Kidney tubule cell (primary cell): ENCODE data around the gene PDPK1.
"Not testable (repeated sequence)": the region's sequence is repeated elsewhere in the genome, so short reads cannot be mapped to it uniquely, and the experiment has no call there.

Experiments
- DNase-seq: peaks from one replicate; pipeline ENCODE4 v3.0.0-alpha.2; 2018; ENCODE audit warnings: low spot score

PDPK1 gene

GRCh38 chr16:2587891-2588565 lies 50.2 kb downstream of the PDPK1 start:
- no peak for DNase-seq

DNA sequence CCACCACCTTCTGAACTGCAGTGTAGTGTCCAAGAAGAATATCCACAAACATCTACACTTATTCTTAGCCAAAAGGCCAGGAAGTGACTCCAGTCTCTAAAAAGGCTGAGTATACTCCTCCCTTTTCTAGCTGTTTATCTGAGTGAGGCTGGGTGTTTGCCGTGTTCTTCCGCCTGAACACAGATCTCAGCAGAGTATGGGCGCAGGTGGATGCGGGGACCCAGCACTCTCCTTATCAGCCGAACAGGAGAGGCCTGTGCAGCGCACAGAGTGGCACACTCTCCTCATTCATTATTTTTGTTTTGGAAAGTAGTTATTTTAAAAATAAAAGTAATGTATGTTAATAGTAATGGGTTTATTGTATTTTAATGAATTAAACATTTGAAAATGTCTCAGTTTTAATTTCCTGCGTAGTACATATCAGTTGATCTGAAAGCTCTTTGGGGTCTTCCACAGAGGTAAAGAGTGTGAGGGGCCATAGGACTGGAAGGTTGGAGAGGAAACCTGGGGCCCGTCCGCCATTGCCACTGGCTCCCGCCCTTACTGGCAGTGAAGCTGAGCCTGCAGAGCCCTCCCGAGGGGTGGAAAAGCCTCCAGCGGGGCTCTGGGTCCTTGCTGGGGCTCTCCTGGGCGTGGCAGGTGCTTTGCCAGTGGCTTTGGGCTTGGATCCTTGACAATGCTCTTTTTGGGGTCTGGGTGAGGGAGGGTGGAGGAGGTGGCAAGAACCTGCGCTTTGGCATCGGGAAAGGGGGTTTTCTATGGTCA lies 53.8 kb downstream of the PDPK1 start:
- DNase-seq, result no peak

DNA sequence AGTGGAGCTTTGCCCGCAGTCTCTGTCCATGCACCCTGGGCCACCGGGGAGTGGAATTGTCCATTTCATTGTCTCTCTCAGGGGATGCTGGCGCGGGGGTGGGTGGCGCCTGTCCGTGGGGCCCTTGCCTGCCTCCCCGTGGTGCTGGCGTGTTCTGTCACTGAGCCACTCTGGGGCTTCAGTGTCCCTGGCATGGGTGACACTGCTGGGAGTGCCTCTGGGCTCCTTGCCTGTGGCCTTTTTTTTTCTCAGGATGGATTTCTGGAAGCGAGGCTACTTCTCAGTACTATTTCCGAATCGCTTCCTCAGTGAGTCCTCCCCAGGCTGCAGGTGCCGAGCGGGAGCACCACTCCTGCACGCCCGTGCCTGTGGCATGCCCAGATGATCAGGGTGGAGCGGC lies 55.0 kb downstream of the PDPK1 start:
- DNase-seq, result no peak

- no peak for DNase-seq
These were observed 57.8 kb downstream of the PDPK1 start for GRCh38 chr16:2595393-2596205.

- no peak for DNase-seq
These were observed 59.1 kb downstream of the PDPK1 start for GRCh38 chr16:2596747-2597559.

DNA sequence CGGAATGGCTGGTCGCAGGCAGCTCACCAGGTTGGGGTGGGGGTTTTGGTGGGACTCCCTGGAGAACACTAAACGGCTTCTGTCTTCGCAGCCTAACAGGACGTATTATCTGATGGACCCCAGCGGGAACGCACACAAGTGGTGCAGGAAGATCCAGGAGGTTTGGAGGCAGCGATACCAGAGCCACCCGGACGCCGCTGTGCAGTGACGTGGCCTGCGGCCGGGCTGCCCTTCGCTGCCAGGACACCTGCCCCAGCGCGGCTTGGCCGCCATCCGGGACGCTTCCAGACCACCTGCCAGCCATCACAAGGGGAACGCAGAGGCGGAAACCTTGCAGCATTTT lies 59.7 kb downstream of the PDPK1 start:
- no peak for DNase-seq

GRCh38 chr16:2598133-2598641 lies 60.4 kb downstream of the PDPK1 start:
- no peak for DNase-seq

DNA sequence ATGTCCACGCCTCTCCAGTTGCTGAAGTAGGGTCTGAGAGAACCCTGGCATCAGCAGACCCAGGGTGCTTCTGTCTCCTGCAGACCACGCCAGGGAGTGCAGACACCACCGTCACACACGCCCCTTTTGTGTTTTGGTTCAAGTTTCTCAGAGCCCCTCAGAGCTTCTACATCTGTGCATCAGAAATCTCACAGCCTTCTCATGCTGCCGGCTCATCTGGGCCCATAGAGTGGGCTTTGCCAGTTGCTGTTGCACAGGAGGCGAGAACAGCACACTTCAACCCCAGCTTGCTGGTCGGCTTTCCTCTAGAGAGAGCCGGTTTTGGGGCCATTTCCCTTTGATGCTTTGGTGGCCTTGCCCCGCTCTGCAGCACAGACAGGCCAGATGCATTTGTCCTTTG lies 60.9 kb downstream of the PDPK1 start:
- no peak for DNase-seq

- not testable (repeated sequence) for DNase-seq
These were observed 61.3 kb downstream of the PDPK1 start for GRCh38 chr16:2599165-2599564.

DNA sequence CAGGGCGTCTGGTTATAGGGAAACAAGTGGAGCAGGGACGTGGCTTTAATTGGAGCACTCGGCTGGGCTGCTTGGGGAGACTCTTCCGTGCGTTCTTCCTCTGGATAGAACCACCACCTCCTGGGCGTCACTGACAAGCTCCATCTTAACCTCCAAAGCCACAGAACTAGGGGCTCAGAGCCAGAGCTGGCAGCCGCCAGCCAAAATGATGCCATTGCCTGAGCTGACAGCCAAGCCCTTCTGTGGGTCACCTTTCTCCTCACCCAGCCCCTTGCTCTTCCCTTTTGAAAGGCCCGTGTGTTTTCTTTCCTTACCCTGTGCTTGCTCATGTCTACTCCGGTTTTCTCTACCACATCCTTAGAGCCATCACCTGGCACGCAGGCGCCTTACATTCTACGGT lies 62.0 kb downstream of the PDPK1 start:
- not testable (repeated sequence) for DNase-seq

GRCh38 chr16:2601301-2602025 lies 63.6 kb downstream of the PDPK1 start:
- not testable (repeated sequence) for DNase-seq

- DNase-seq, result not testable (repeated sequence)
These were observed 64.4 kb downstream of the PDPK1 start for GRCh38 chr16:2602175-2602574.

DNA sequence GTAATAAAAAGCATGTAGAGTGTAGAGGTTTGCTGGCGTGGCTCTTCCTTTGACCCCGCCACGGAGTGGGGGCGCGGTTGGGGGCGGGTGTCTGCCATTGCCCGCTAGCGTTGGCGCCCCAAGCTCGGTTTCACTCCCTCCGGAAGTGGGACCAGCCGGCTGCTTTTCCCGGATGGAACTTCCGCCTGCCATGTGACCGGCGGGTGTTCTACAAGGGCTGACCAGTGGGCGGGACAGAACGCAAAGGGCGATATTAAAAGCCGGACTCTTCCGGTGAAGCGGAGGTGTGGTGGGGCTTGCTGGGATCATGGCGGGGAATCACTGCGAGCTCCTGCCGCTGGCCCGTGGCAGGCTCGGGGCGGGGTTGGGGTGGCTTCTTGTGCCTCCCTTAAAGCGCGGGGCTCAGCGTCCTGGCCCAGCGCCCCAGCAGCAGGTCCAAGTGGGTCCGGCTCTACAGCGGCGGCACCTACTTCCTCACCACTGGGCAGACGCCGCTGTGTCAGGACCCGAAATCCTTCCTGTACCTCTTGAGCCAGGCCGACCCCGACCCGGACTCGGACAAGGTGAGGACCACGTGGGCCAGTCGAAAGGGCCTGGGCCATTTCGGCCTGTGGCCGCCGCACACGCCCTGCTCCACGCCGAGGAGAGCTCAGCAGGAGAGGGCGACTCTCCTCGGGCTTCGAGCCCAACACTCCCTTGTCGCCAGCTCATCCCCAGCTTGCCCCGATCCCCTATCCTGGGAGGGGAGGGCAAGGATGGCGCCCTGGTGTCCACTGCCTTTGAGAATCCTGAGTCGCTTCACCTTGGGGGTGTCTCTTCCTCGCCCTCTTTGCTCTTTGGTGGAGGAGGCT lies 65.6 kb downstream of the PDPK1 start:
- DNase-seq, result peak; percentile 97

DNA sequence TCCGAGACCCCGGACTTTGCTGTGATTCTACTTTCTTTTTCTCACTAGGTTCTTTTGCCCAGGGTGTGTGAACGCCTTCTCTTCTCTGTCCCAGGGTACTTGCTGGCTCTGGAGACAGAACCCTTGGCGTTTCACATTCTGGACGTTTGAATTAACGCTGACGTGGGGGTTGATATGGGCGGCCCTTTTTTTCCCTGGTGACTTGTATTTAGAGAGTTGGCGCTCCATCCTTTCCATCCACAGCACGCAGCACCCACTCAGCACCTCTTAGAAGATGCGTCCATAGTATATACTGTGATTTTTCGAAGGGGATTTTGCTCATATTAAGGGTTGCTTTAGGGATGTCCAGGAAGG lies 66.2 kb downstream of the PDPK1 start:
- DNase-seq, result peak; percentile 24

- not testable (repeated sequence) for DNase-seq
These were observed 69.0 kb downstream of the PDPK1 start for GRCh38 chr16:2606820-2607219.

GRCh38 chr16:2609345-2609744 lies 71.5 kb downstream of the PDPK1 start:
- DNase-seq, result not testable (repeated sequence)

DNA sequence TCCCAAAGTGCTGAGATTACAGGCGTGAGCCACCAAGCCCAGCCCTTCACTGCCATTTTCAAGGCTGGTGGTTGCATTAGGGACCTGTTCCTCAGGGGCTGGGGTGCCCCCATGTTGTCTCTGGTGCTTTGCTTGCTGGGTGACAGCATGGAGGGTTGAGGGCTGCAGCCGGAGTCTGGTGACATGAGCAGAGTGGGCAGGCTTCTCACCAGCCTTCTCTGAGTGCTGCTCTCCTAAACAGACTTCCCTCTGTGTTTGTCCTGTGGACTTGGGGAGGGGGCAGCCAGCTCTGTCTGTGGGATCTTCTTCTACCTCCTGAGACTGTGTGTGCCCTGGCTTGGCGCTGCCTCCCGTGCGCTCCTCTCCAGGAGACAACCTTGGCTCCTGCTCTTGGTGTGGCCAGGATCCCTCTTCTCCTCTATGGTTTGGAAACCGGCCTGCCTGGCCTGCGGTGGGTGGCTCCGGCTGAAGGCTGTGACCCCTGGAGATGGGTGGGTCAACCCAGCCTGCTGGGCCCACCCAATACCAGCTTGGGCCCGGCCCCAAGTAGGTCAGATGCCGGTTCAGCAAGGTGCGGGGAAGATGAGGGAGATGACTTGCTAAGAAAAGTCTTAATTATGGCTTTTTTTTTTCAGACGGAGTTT lies 72.1 kb downstream of the PDPK1 start:
- no peak for DNase-seq

DNA sequence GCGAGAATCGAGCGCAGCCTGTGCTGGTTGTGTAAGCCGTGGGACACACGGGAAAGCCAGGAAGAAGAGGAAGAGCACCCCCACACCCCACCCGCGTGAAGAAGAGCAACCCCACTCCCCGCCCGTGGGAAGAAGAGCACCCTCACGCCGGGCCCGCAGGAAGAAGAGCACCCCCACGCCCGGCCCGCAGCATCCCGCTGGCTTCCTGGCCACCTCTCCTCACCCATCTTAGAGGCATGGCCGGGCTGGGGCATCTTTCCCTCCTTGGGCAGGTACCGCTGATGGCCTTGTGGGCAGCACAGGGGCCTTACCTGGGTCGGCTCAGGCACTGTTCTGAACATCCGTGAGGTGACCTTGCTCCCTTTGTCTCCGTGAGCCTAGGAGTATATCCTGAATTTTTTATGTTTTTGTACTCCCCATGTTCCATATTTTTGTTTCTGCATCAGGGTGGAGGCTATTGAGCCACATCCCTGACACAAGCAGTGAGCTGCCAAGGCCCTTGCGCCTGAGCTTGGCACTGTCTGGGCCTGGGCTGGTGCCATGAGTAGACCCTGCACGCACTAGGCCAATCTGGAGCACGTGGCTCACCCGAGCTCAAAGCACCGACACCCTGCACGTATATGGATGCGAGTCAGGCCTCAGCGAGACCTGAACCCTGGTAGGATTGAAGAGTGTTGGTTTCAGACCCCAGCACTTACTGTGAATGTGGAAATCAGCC lies 73.1 kb downstream of the PDPK1 start:
- DNase-seq, result no peak

- DNase-seq, result no peak
These were observed 73.7 kb downstream of the PDPK1 start for GRCh38 chr16:2611499-2611862.
